Measurements from ENCODE around the gene NDUFB3. TPM values are rescaled to one million over a fixed set of nuclear protein-coding genes. Genes with fewer than 3 reads are reported as not detected.

The NDUFB3 gene
- total and polyA plus RNA-seq, 8 donors, result 58.2 to 92.9 (median 66.3) TPM

- no peaks in the 10 kb centered on the region for H3K27me3 ChIP-seq
- DNase-seq, result no peak
- no peak for TF ChIP-seq CTCF (IDR thresholded peaks at IDR 0.05)
- peak; percentile 21 for ATAC-seq
- peak overlapping the region; percentile 82 to 83 for H3K4me3 ChIP-seq
- peaks cover 24 to 64% of the 10 kb centered on the region in 2 donors for H3K4me1 ChIP-seq
- intact Hi-C loops (cut with DNase I), result loop anchor here in 1 of 2 donors (10.0 kb wide), 1 partner anchor 166 kb away; no protein-coding TSS in a partner anchor
- H3K9me3 ChIP-seq, result no peaks in the 10 kb centered on the region
- H3K27ac ChIP-seq, result peak overlapping the region; percentile 74 to 89
- no peaks in the 10 kb centered on the region for H3K36me3 ChIP-seq
These were observed 788 bp upstream of the NDUFB3 start for GRCh38 chr2:201070948-201071478.

GRCh38 chr2:201072201-201072530 lies 365 bp downstream of the NDUFB3 start:
- Histone ChIP-seq H3K4me1 (peaks cover 24 to 59% of the 10 kb centered on the region in 2 donors), H3K4me3 (peak overlapping the region; percentile 82 to 83), H3K36me3 (no peaks in the 10 kb centered on the region), H3K27ac (peak overlapping the region; percentile 74 to 89), H3K9me3 (no peaks in the 10 kb centered on the region), H3K27me3 (no peaks in the 10 kb centered on the region)
- intact Hi-C loops (cut with DNase I), result loop anchor here in 1 of 2 donors (10.0 kb wide), 1 partner anchor 167 kb away; no protein-coding TSS in a partner anchor
- ATAC-seq, result peak; percentile 2
- TF ChIP-seq CTCF (IDR thresholded peaks at IDR 0.05), result no peak
- DNase-seq, result no peak

GRCh38 chr2:201073071-201073470 lies 1.3 kb downstream of the NDUFB3 start:
- no peak for ATAC-seq
- H3K4me3 ChIP-seq, result no peak overlapping the region
- no peak overlapping the region for H3K27ac ChIP-seq
- intact Hi-C loops (cut with DNase I), result loop anchor here in 1 of 2 donors (10.0 kb wide), 1 partner anchor 168 kb away; no protein-coding TSS in a partner anchor
- H3K9me3 ChIP-seq, result no peaks in the 10 kb centered on the region
- TF ChIP-seq CTCF (IDR thresholded peaks at IDR 0.05), result no peak
- no peaks in the 10 kb centered on the region for H3K27me3 ChIP-seq
- peaks cover 24 to 50% of the 10 kb centered on the region in 2 donors for H3K4me1 ChIP-seq
- no peak for DNase-seq
- no peaks in the 10 kb centered on the region for H3K36me3 ChIP-seq

DNA sequence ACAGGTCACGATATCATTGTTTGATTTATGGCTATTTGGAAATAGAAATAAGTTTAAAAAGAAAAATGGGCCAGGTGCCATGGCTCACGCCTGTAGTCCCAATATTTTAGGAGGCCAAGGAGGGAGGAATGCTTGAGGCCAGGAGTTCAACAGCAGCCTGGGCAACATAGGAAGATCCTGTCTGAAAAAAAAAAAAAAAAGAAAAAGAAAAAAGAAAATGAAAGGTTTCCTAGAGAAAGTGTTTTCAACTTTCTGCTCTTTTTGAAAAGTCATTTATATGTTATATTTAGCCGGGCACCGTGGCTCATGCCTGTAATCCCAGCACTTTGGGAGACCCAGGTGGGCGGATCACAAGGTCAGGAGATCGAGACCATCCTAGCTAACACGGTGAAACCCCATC lies 3.2 kb downstream of the NDUFB3 start:
- Histone ChIP-seq H3K4me3 (no peak overlapping the region), H3K36me3 (peaks cover 0 to 14% of the 10 kb centered on the region in 2 donors), H3K9me3 (no peaks in the 10 kb centered on the region), H3K27me3 (no peaks in the 10 kb centered on the region), H3K4me1 (peaks cover 17 to 33% of the 10 kb centered on the region in 2 donors), H3K27ac (no peak overlapping the region)
- DNase-seq (no peak), ATAC-seq (no peak)
- intact Hi-C loops (cut with DNase I), result loop anchor here in 1 of 2 donors (10.0 kb wide), 1 partner anchor 170 kb away; no protein-coding TSS in a partner anchor
- no peak for TF ChIP-seq CTCF (IDR thresholded peaks at IDR 0.05)

DNA sequence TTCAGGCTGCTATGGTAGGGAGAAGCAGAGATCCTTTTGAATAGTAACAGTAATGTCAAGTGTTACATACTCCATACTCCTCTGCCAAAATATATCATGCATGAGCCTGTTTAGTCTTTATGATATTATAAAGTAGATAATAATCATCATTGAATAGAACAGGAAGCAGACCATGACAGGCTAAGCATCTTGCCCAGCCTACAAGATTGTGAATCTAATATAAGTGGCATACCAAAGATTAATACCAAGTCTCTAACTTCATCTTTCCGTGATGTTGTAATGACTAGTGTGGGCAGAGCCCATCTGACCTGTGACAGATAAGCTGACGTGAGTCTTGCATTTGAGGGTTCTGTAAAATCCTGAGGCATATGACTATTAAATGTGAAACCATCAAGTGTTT lies 13.1 kb downstream of the NDUFB3 start:
- Histone ChIP-seq H3K9me3 (no peaks in the 10 kb centered on the region), H3K4me3 (no peak overlapping the region), H3K27me3 (no peaks in the 10 kb centered on the region), H3K36me3 (peaks cover 0 to 89% of the 10 kb centered on the region in 2 donors), H3K27ac (no peak overlapping the region), H3K4me1 (no peaks in the 10 kb centered on the region)
- DNase-seq, result no peak
- intact Hi-C loops (cut with DNase I), result no loop called here
- no peak for ATAC-seq
- no peak for TF ChIP-seq CTCF (IDR thresholded peaks at IDR 0.05)
